ENCODE measurements around the gene SIGLEC1. TPM values are rescaled to one million over a fixed set of nuclear protein-coding genes. Genes with fewer than 3 reads are reported as not detected.

Gene SIGLEC1
- total RNA-seq, 4 donors from 2014 or later = 0.61 to 3.0 (median 2.6) TPM

GRCh38 chr20:3744037-3744436, 31.6 kb upstream of the SIGLEC1 start:
- no peak overlapping the region for H3K27ac ChIP-seq
- DNase-seq = no peak
- in situ Hi-C loops (cut with MboI; ENCODE audit: low sequenced_read_pairs in 4 of 4) (no loop called here), intact Hi-C loops (cut with DNase I; ENCODE audit: low total_unique reads) (no loop called here)
- ATAC-seq = no peak
- H3K4me3 ChIP-seq = no peak overlapping the region
- no peaks in the 10 kb centered on the region for H3K36me3 ChIP-seq
- H3K4me1 ChIP-seq = no peaks in the 10 kb centered on the region
- H3K27me3 ChIP-seq = peaks cover 2 to 16% (median 9%) of the 10 kb centered on the region in 3 donors
- no peak for TF ChIP-seq POLR2A (IDR thresholded peaks at IDR 0.05)
- no peak for TF ChIP-seq CTCF (IDR thresholded peaks at IDR 0.05 in 4 of 5, conservative IDR thresholded peaks at IDR 0.05 in 1 of 5)
- no peaks in the 10 kb centered on the region for H3K9me3 ChIP-seq

DNA sequence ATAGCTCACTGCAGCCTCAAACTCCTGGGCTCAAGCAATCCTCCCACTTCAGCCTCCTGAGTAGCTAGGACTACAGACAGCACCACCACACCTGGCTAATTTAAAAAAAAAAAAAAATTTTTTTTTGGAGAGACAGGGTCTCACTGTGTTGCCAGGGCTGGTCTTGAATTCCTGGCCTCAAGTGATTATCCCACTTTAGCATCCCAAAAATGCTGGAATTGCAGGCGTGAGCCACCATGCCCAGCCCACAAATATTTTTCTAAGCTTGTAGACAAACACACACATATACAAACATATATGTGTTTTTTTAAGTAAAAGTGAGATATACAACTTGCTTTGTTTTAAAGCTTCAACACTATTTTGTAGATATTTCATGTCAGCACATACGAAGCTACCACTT, 30.9 kb upstream of the SIGLEC1 start:
- ATAC-seq (no peak), DNase-seq (no peak)
- no peaks in the 10 kb centered on the region for H3K4me1 ChIP-seq
- H3K36me3 ChIP-seq = no peaks in the 10 kb centered on the region
- H3K9me3 ChIP-seq = no peaks in the 10 kb centered on the region
- no peak overlapping the region for H3K27ac ChIP-seq
- in situ Hi-C loops (cut with MboI; ENCODE audit: low sequenced_read_pairs in 4 of 4) = no loop called here
- TF ChIP-seq CTCF (IDR thresholded peaks at IDR 0.05 in 4 of 5, conservative IDR thresholded peaks at IDR 0.05 in 1 of 5) = no peak
- no peak for TF ChIP-seq POLR2A (IDR thresholded peaks at IDR 0.05)
- H3K4me3 ChIP-seq = no peak overlapping the region
- peaks cover 0 to 16% (median 9%) of the 10 kb centered on the region in 3 donors for H3K27me3 ChIP-seq
- intact Hi-C loops (cut with DNase I; ENCODE audit: low total_unique reads) = no loop called here

DNA sequence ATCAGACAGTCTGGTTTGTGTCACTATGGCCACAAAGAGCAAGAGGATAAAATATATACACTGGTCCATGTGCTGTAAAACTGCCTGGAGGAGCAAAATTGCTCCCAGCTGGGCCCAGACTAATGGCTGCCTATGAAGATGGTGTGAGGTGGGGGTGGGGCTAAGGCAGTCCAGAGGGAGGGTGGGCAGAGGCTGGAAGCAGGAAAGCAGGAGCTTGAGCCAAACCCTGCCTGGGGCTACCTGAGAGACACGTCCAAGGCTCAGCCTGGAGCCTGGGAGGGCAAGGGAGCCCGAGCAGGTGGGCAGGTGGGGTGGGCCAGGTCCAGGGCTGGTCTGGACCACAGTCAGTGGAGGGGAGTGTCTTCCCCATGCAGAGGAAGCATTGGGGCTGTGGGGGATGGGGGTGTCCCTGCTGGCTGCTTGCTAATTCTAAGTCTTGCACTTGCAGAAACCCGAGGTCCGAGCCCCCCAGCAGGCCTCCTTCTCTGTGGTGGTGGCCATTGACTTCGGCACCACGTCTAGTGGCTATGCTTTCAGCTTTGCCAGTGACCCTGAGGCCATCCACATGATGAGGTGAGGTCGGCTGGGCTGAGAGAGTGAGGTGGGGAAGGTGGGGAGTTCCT, 29.5 kb upstream of the SIGLEC1 start:
- TF ChIP-seq CTCF (IDR thresholded peaks at IDR 0.05 in 4 of 5, conservative IDR thresholded peaks at IDR 0.05 in 1 of 5) (no peak), POLR2A (IDR thresholded peaks at IDR 0.05) (no peak)
- DNase-seq (no peak), ATAC-seq (no peak)
- Histone ChIP-seq H3K27ac (no peak overlapping the region), H3K4me3 (no peak overlapping the region), H3K27me3 (peaks cover 0 to 16% (median 9%) of the 10 kb centered on the region in 3 donors), H3K36me3 (no peaks in the 10 kb centered on the region), H3K9me3 (no peaks in the 10 kb centered on the region), H3K4me1 (no peaks in the 10 kb centered on the region)
- intact Hi-C loops (cut with DNase I; ENCODE audit: low total_unique reads) = no loop called here
- in situ Hi-C loops (cut with MboI; ENCODE audit: low sequenced_read_pairs in 4 of 4) = no loop called here

GRCh38 chr20:3740615-3741301, 28.4 kb upstream of the SIGLEC1 start:
- ATAC-seq = no peak
- peaks cover 0 to 16% (median 6%) of the 10 kb centered on the region in 3 donors for H3K27me3 ChIP-seq
- TF ChIP-seq POLR2A (IDR thresholded peaks at IDR 0.05) = no peak
- TF ChIP-seq CTCF (IDR thresholded peaks at IDR 0.05 in 4 of 5, conservative IDR thresholded peaks at IDR 0.05 in 1 of 5) = no peak
- peak overlapping the region in 3 of 4 donors; percentile 58 to 67 (median 65) for H3K27ac ChIP-seq
- no peak for DNase-seq
- intact Hi-C loops (cut with DNase I; ENCODE audit: low total_unique reads) = no loop called here
- H3K4me1 ChIP-seq = no peaks in the 10 kb centered on the region
- H3K4me3 ChIP-seq = no peak overlapping the region
- H3K9me3 ChIP-seq = no peaks in the 10 kb centered on the region
- H3K36me3 ChIP-seq = no peaks in the 10 kb centered on the region
- in situ Hi-C loops (cut with MboI; ENCODE audit: low sequenced_read_pairs in 4 of 4) = no loop called here
